Measurements from ENCODE around the gene HDAC9. TPM values are rescaled to one million over a fixed set of nuclear protein-coding genes. Genes with fewer than 3 reads are reported as not detected.

Gene HDAC9
- total RNA-seq, 3 donors from 2014 or later (not counting 1 experiment from before 2014, with no cell fraction given) = 19.1 to 41.1 (median 24.1) TPM

DNA sequence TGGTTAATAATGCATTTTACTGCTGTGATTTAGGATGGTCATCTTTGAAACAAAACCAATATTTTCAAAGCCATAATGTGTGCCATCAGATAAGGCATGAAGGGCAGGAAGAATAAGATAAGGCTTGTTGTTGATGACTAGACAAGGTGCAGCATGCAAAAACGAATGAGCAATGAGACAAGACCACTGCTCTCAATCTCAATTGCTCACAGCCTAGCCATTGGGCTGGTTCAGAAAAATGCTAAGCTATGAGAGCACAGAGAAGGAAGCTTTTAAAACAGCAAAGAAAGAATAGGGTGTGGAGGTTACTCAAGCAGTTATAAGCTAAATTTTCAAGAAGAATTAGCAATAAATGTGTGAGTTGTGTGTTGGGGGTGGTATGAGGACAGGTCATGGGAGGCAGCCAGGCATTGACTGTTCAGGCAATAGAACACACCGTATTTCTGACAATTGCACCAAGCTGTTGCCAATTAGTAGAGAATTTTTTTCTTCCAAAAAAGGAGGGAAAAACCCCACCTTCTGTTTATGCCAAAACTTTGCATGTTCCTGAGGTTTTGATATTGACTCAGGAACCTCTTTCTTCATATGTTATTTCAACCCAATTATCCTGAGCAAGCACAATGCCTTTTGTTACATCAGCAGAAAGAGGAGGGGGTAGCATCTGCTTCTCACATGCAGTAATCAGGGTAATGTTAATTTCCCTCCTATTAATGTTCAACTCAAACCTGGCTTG, 276.5 kb downstream of the HDAC9 start:
- Histone ChIP-seq H3K4me1 (ENCODE audit: control insufficient read depth, insufficient read depth, low read length) (no peaks in the 10 kb centered on the region), H3K9me3 (ENCODE audit: control insufficient read depth, insufficient read depth, low read length) (no peaks in the 10 kb centered on the region), H3K36me3 (ENCODE audit: control insufficient read depth, insufficient read depth, low read length) (no peaks in the 10 kb centered on the region), H3K4me3 (ENCODE audit: low read length) (no peak overlapping the region), H3K27me3 (ENCODE audit: control insufficient read depth, insufficient read depth, low read length) (no peaks in the 10 kb centered on the region), H3K27ac (ENCODE audit: low read length) (no peak overlapping the region)
- H3K27ac Mint-ChIP-seq = no peak overlapping the region
- peaks cover 0 to 2% of the 10 kb centered on the region in 2 donors for H3K9me3 Mint-ChIP-seq
- ATAC-seq (no peak), DNase-seq (no peak)
- H3K36me3 Mint-ChIP-seq = no peaks in the 10 kb centered on the region
- intact Hi-C loops (cut with micrococcal nuclease) = no loop called here
- 94% methylated on average over 2 of the region's 2 CpGs for WGBS (ENCODE audit: insufficient coverage)
- no peaks in the 10 kb centered on the region for H3K27me3 Mint-ChIP-seq (ENCODE audit: low read depth in 2 of 2)
- TF ChIP-seq, protein P1, sequence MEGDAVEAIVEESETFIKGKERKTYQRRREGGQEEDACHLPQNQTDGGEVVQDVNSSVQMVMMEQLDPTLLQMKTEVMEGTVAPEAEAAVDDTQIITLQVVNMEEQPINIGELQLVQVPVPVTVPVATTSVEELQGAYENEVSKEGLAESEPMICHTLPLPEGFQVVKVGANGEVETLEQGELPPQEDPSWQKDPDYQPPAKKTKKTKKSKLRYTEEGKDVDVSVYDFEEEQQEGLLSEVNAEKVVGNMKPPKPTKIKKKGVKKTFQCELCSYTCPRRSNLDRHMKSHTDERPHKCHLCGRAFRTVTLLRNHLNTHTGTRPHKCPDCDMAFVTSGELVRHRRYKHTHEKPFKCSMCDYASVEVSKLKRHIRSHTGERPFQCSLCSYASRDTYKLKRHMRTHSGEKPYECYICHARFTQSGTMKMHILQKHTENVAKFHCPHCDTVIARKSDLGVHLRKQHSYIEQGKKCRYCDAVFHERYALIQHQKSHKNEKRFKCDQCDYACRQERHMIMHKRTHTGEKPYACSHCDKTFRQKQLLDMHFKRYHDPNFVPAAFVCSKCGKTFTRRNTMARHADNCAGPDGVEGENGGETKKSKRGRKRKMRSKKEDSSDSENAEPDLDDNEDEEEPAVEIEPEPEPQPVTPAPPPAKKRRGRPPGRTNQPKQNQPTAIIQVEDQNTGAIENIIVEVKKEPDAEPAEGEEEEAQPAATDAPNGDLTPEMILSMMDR (IDR thresholded peaks at IDR 0.05) = no peak
- peaks cover 0 to 4% of the 10 kb centered on the region in 2 donors for H3K4me1 Mint-ChIP-seq
- no peak overlapping the region for H3K4me3 Mint-ChIP-seq

DNA sequence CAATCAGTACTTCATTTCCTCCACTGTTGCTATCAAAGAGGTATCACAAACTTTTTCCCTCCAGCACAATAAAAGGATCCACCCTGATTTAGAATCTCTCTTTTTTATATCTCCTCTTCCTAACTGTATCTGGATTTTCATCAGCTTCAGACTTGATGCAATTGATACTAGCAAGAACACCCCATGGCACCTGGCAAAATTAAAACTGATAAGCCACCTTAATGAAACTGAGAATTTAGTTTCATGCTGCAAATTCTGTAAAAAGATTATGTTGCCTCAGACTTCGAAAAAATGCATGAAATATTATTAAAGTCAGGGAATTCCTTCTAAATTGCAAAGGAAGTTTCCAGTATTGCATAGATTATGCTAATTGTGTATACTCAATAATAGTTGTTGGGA, 277.0 kb downstream of the HDAC9 start:
- H3K36me3 Mint-ChIP-seq = no peaks in the 10 kb centered on the region
- H3K9me3 Mint-ChIP-seq = peaks cover 0 to 2% of the 10 kb centered on the region in 2 donors
- Histone ChIP-seq H3K4me1 (ENCODE audit: control insufficient read depth, insufficient read depth, low read length) (no peaks in the 10 kb centered on the region), H3K4me3 (ENCODE audit: low read length) (no peak overlapping the region), H3K9me3 (ENCODE audit: control insufficient read depth, insufficient read depth, low read length) (no peaks in the 10 kb centered on the region), H3K27me3 (ENCODE audit: control insufficient read depth, insufficient read depth, low read length) (no peaks in the 10 kb centered on the region), H3K36me3 (ENCODE audit: control insufficient read depth, insufficient read depth, low read length) (no peaks in the 10 kb centered on the region), H3K27ac (ENCODE audit: low read length) (no peak overlapping the region)
- ATAC-seq = no peak
- no peak for DNase-seq
- TF ChIP-seq, protein P1 (IDR thresholded peaks at IDR 0.05) = no peak
- no peak overlapping the region for H3K4me3 Mint-ChIP-seq
- no peaks in the 10 kb centered on the region for H3K27me3 Mint-ChIP-seq (ENCODE audit: low read depth in 2 of 2)
- H3K27ac Mint-ChIP-seq = no peak overlapping the region
- WGBS (ENCODE audit: insufficient coverage) = 100% methylated on average over 1 of the region's 1 CpG
- H3K4me1 Mint-ChIP-seq = peaks cover 0 to 4% of the 10 kb centered on the region in 2 donors
- intact Hi-C loops (cut with micrococcal nuclease) = no loop called here

DNA sequence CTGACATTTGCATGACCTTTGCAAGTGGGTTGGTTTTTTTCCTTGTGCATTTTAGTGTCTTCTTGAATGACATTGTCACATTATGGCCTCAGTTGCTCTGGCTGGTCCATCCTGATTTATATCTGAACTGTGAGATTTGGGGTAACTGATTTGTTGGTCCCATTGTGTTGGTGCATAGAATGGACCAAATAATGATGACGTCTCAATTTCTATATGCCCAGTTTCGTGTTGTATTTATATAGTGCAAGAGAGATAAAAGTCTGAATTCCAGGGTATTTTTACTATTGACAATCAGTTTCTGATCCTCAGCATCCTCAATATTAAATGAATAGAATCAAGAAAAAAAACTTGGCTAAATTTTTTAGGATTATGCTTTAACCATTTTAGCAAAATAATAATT, 281.8 kb downstream of the HDAC9 start:
- Mint-ChIP-seq H3K9me3 (peaks cover 0 to 2% of the 10 kb centered on the region in 2 donors), H3K4me1 (no peaks in the 10 kb centered on the region), H3K4me3 (no peak overlapping the region), H3K27me3 (ENCODE audit: low read depth in 2 of 2) (no peaks in the 10 kb centered on the region), H3K27ac (no peak overlapping the region), H3K36me3 (no peaks in the 10 kb centered on the region)
- Histone ChIP-seq H3K36me3 (ENCODE audit: control insufficient read depth, insufficient read depth, low read length) (no peaks in the 10 kb centered on the region), H3K27me3 (ENCODE audit: control insufficient read depth, insufficient read depth, low read length) (no peaks in the 10 kb centered on the region), H3K4me3 (ENCODE audit: low read length) (no peak overlapping the region), H3K9me3 (ENCODE audit: control insufficient read depth, insufficient read depth, low read length) (no peaks in the 10 kb centered on the region), H3K27ac (ENCODE audit: low read length) (no peak overlapping the region), H3K4me1 (ENCODE audit: control insufficient read depth, insufficient read depth, low read length) (no peaks in the 10 kb centered on the region)
- DNase-seq = no peak
- intact Hi-C loops (cut with micrococcal nuclease) = no loop called here
- 100% methylated on average over 2 of the region's 2 CpGs for WGBS (ENCODE audit: insufficient coverage)
- ATAC-seq = no peak
- TF ChIP-seq, protein P1 (IDR thresholded peaks at IDR 0.05) = no peak

DNA sequence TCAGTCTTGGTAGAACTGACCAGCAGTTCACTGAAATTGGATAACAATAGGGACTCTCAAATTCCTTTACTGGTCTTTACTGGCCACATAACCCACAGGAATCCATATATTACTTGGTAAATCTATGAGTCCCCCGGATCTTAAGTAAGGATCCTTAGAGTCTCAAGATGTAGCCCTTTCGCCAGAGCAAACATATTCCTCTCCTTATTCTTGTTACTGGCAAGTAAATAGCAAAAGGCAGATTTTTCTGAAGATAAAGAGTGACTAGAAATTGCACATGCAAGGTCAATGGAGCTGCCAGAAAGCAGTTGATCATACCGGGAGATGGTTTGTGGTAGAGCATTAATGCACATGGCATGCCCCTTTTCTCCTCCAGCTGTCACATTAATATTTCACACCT, 283.0 kb downstream of the HDAC9 start:
- H3K4me3 ChIP-seq (ENCODE audit: low read length) = no peak overlapping the region
- ATAC-seq (no peak), DNase-seq (no peak)
- no peak overlapping the region for H3K27ac ChIP-seq (ENCODE audit: low read length)
- no peak overlapping the region for H3K4me3 Mint-ChIP-seq
- intact Hi-C loops (cut with micrococcal nuclease) = no loop called here
- H3K36me3 Mint-ChIP-seq = no peaks in the 10 kb centered on the region
- TF ChIP-seq, protein P1 (IDR thresholded peaks at IDR 0.05) = no peak
- H3K4me1 Mint-ChIP-seq = no peaks in the 10 kb centered on the region
- H3K36me3 ChIP-seq (ENCODE audit: control insufficient read depth, insufficient read depth, low read length) = no peaks in the 10 kb centered on the region
- no peak overlapping the region for H3K27ac Mint-ChIP-seq
- H3K9me3 ChIP-seq (ENCODE audit: control insufficient read depth, insufficient read depth, low read length) = no peaks in the 10 kb centered on the region
- WGBS (ENCODE audit: insufficient coverage) = 90% methylated on average over 2 of the region's 3 CpGs
- peaks cover 0 to 4% of the 10 kb centered on the region in 2 donors for H3K9me3 Mint-ChIP-seq
- H3K27me3 ChIP-seq (ENCODE audit: control insufficient read depth, insufficient read depth, low read length) = no peaks in the 10 kb centered on the region
- no peaks in the 10 kb centered on the region for H3K4me1 ChIP-seq (ENCODE audit: control insufficient read depth, insufficient read depth, low read length)
- H3K27me3 Mint-ChIP-seq (ENCODE audit: low read depth in 2 of 2) = no peaks in the 10 kb centered on the region

Measured in natural killer cell (primary cell).